Prostate gland (tissue), 2 donors: ENCODE data around the gene CD200. TPM values are rescaled to one million over a fixed set of nuclear protein-coding genes. Genes with fewer than 3 reads are reported as not detected.

ENCODE experiments used
- DNase-seq: peaks from one replicate; pipeline ENCODE4 v3.0.0-alpha.2; 2019; ENCODE audit warnings: low spot score
- H3K27ac ChIP-seq, 2 donors: fragments of 200-600 bp; sonication (generic); 2 replicates each; pipeline ENCODE4 v1.5.1; 2017 to 2019
- H3K27me3 ChIP-seq: fragments of 200-600 bp; sonication (generic); replicated peaks from 2 replicates; pipeline ENCODE4 v1.5.1; 2019; ENCODE audit not compliant: insufficient read depth
- H3K36me3 ChIP-seq, 2 donors: fragments of 200-600 bp; sonication (generic); 1 replicate in 1 of 2; 2 replicates in 1 of 2; pipeline versions ENCODE4 v1.5.1 to v1.8.1; 2017 to 2019
- H3K4me1 ChIP-seq: fragments of 200-600 bp; sonication (generic); replicated peaks from 2 replicates; pipeline ENCODE4 v1.5.1; 2019
- H3K4me3 ChIP-seq, 2 donors: fragments of 200-600 bp; sonication (generic); 2 replicates each; pipeline ENCODE4 v1.5.1; 2017 to 2019
- H3K9me3 ChIP-seq: fragments of 200-600 bp; sonication (generic); 2 replicates; pipeline ENCODE4 v1.5.1; 2017
- CTCF ChIP-seq, 4 experiments: fragments of 200-600 bp in 2 of 4; fragments of 450-650 bp in 2 of 4; sonication (generic) in 2 of 4; IDR thresholded peaks; 1 replicate in 3 of 4; 2 replicates in 1 of 4; pipeline ENCODE4 v1.5.1; 2016 to 2019; ENCODE audit warnings: antibody characterized with exemption in 4 of 4, mild to moderate bottlenecking in 2 of 4, moderate library complexity in 2 of 4
- POLR2A ChIP-seq: fragments of 450-650 bp; IDR thresholded peaks from one replicate; pipeline ENCODE4 v1.6.1; 2016; ENCODE audit warnings: antibody characterized with exemption, mild to moderate bottlenecking
- POLR2AphosphoS5 ChIP-seq: sonication (generic); formaldehyde crosslinking; IDR thresholded peaks from one replicate; pipeline ENCODE4 v1.6.1; 2017; ENCODE audit warnings: antibody characterized with exemption
- whole genome bisulfite sequencing: methylation state at CpG from one replicate; pipeline ENCODE4 v1.1.5; 2018; 5-methylcytosine and 5-hydroxymethylcytosine counted together
- intact Hi-C: fragments of 100-400 bp; cut with DNase I; formaldehyde crosslinking; loops from one replicate; pipeline ENCODE4 v1.14.2; 2022
- total RNA-seq, 2 donors: library from RNA; depleted of rRNA; stranded (reverse); fragments of >200 nt; gene quantifications; one replicate each; pipeline ENCODE4 v1.1.0, GENCODE V29; 2016

The CD200 gene
- total RNA-seq, 2 donors from 2014 or later, result 5.2 to 6.3 TPM

GRCh38 chr3:112327371-112327951 lies 5.5 kb upstream of the CD200 start:
- Histone ChIP-seq H3K4me3 (no peak overlapping the region), H3K4me1 (no peaks in the 10 kb centered on the region), H3K9me3 (no peaks in the 10 kb centered on the region), H3K36me3 (no peaks in the 10 kb centered on the region), H3K27ac (no peak overlapping the region), H3K27me3 (no peaks in the 10 kb centered on the region)
- intact Hi-C loops, result no loop called here
- TF ChIP-seq POLR2A, result no peak
- peak in 3 of 4 experiments; percentile 42 to 73 (median 66) for TF ChIP-seq CTCF (IDR thresholded peaks at IDR 0.05)
- DNase-seq, result peak; percentile 33
- WGBS, result 4% methylated on average over 2 of the region's 2 CpGs

GRCh38 chr3:112331851-112332250 lies 1.1 kb upstream of the CD200 start:
- Histone ChIP-seq H3K4me3 (no peak overlapping the region), H3K27ac (no peak overlapping the region), H3K9me3 (no peaks in the 10 kb centered on the region), H3K36me3 (no peaks in the 10 kb centered on the region), H3K27me3 (no peaks in the 10 kb centered on the region), H3K4me1 (no peaks in the 10 kb centered on the region)
- 85% methylated on average over 4 of the region's 4 CpGs for WGBS
- no peak for TF ChIP-seq POLR2AphosphoS5
- no peak for TF ChIP-seq CTCF (IDR thresholded peaks at IDR 0.05)
- TF ChIP-seq POLR2A, result no peak
- intact Hi-C loops, result no loop called here
- no peak for DNase-seq

GRCh38 chr3:112333381-112334317 lies 693 bp downstream of the CD200 start:
- Histone ChIP-seq H3K27me3 (no peaks in the 10 kb centered on the region), H3K27ac (peak overlapping the region; percentile 67), H3K36me3 (no peaks in the 10 kb centered on the region), H3K9me3 (no peaks in the 10 kb centered on the region), H3K4me3 (peak overlapping the region; percentile 31 to 50), H3K4me1 (no peaks in the 10 kb centered on the region)
- under 1% methylated on average over 23 of the region's 23 CpGs for WGBS
- TF ChIP-seq POLR2AphosphoS5 (no peak), CTCF (IDR thresholded peaks at IDR 0.05) (no peak), POLR2A (no peak)
- intact Hi-C loops, result no loop called here
- DNase-seq, result peak; percentile 6

- Histone ChIP-seq H3K9me3 (no peaks in the 10 kb centered on the region), H3K27me3 (no peaks in the 10 kb centered on the region), H3K4me3 (no peak overlapping the region), H3K36me3 (no peaks in the 10 kb centered on the region), H3K27ac (peak overlapping the region in 1 of 2 donors; percentile 67), H3K4me1 (no peaks in the 10 kb centered on the region)
- TF ChIP-seq POLR2AphosphoS5 (no peak), CTCF (IDR thresholded peaks at IDR 0.05) (no peak), POLR2A (no peak)
- WGBS, result 33% methylated on average over 6 of the region's 6 CpGs
- DNase-seq, result no peak
- intact Hi-C loops, result loop anchor here (5.0 kb wide), 1 partner anchor 57 kb away; no protein-coding TSS in a partner anchor
These were observed 1.9 kb downstream of the CD200 start for GRCh38 chr3:112334691-112335433.
